Subcutaneous adipose tissue (tissue), 4 donors: ENCODE data around the gene SPATA2L. TPM values are rescaled to one million over a fixed set of nuclear protein-coding genes. Genes with fewer than 3 reads are reported as not detected.

Experiments
- CTCF ChIP-seq: fragments of 450-650 bp; IDR thresholded peaks from one replicate; pipeline ENCODE4 v1.5.1; 2016; ENCODE audit warnings: low read depth, mild to moderate bottlenecking, control low read depth, antibody characterized with exemption, moderate library complexity
- total RNA-seq, 4 donors: library from RNA; depleted of rRNA; stranded (reverse); fragments of >200 nt; gene quantifications; one replicate each; pipeline ENCODE4 v1.1.0, GENCODE V29; 2016

The SPATA2L gene
- total RNA-seq, 4 donors from 2014 or later, result 7.7 to 10.7 (median 9.4) TPM

- no peak for TF ChIP-seq CTCF
These were observed 40.0 kb upstream of the SPATA2L start for GRCh38 chr16:89741342-89742014.

- TF ChIP-seq CTCF, result no peak
These were observed 37.9 kb upstream of the SPATA2L start for GRCh38 chr16:89739383-89739782.

GRCh38 chr16:89738538-89739317 is 37.2 kb upstream of the SPATA2L start:
- TF ChIP-seq CTCF, result no peak

- TF ChIP-seq CTCF, result no peak
These were observed 36.5 kb upstream of the SPATA2L start for GRCh38 chr16:89738072-89738377.

- no peak for TF ChIP-seq CTCF
These were observed 36.0 kb upstream of the SPATA2L start for GRCh38 chr16:89737341-89738071.

- TF ChIP-seq CTCF, result no peak
These were observed 35.0 kb upstream of the SPATA2L start for GRCh38 chr16:89736554-89736953.

GRCh38 chr16:89733792-89734191 is 32.3 kb upstream of the SPATA2L start:
- TF ChIP-seq CTCF, result no peak
